Fibroblast of the aortic adventitia (primary cell): Measurements from ENCODE around the gene CACNA2D1. TPM values are rescaled to one million over a fixed set of nuclear protein-coding genes. Genes with fewer than 3 reads are reported as not detected.

Experiments used
- DNase-seq: peaks from one replicate; pipeline ENCODE4 v3.0.0-alpha.2; 2010; ENCODE audit warnings: low read depth
- H3K4me3 ChIP-seq: 2 replicates; pipeline ENCODE4 v1.5.1; 2011; ENCODE audit warnings: low read depth, mild to moderate bottlenecking, control low read depth, low read length, moderate library complexity
- CTCF ChIP-seq: IDR thresholded peaks from 2 replicates; pipeline ENCODE4 v1.5.1; 2011; ENCODE audit warnings: mild to moderate bottlenecking, low read length, control low read depth, inconsistent platforms; ENCODE audit not compliant: insufficient read depth
- total RNA-seq: library from RNA; depleted of rRNA; stranded (reverse); fragments of >200 nt; gene quantifications from 2 replicates; pipeline ENCODE4 v1.2.3, GENCODE V29; 2012; ENCODE audit warnings: low replicate concordance

Gene CACNA2D1
- total RNA-seq, 1 donor = 90.5 TPM

DNA sequence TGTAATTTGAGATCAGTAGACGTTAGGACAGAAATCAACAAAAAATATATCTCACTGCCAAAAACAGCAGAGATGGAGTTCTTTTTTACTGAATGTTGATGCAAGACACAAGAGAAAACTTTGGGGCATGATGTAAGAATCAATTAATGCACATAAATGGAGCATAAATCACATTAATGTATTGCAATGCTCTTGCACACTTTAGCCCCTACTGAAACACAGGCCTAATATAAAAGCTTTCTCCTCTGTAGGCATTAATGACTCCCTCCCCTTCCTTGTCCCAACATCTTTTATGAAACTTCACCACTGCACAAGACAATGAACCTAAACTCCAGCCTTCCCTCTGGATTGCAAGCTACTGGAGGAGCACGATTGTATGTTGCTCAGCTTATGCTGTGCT lies 58.8 kb downstream of the CACNA2D1 start:
- H3K4me3 ChIP-seq = no peak overlapping the region
- no peak for DNase-seq
- TF ChIP-seq CTCF = no peak

DNA sequence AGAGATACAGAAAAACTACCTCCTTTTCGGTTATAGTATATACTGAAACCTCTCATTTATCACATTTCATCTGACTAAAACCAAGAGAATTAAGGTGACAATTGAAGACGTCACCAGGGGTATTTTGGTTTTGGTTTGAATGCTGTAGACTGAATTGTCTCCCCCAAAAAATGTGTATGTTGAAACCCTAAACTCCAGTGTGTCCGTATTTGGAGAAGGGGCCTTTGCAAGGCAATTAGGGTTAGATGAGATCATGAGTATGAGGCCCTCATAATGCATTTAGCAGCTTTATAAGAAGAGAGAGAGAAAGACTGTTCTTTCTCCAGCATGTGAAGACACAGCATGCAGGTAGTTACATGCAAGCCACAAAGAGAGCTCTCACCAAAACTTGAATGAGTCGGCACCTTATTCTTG lies 59.5 kb downstream of the CACNA2D1 start:
- no peak for DNase-seq
- no peak for TF ChIP-seq CTCF
- no peak overlapping the region for H3K4me3 ChIP-seq

DNA sequence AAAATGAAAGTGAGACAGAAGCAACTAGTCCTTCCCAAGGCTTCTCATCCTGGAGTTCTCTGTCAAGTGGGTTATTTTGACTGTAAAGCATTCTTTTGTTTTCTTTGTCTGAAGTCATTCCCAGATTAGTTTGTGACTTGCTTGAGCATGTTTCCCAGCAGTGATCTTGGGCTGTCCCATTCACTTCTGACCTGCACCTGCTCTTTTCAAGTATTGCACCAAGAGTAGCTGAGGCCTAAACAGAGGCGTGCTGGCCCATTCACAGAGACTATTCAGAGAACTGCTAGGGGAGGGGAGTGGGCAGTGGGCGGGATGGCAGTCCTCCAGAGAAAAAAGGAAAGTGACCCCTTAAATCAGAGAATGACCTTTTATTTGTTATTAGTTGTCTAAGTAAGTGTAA lies 61.3 kb downstream of the CACNA2D1 start:
- TF ChIP-seq CTCF = no peak
- no peak for DNase-seq

GRCh38 chr7:82376739-82377138 lies 66.8 kb downstream of the CACNA2D1 start:
- DNase-seq = no peak
- no peak for TF ChIP-seq CTCF
- H3K4me3 ChIP-seq = no peak overlapping the region

More for the DNA sequence above, 61.3 kb downstream of the CACNA2D1 start:
- H3K4me3 ChIP-seq = no peak overlapping the region

GRCh38 chr7:82375713-82376112 lies 67.9 kb downstream of the CACNA2D1 start:
- TF ChIP-seq CTCF = no peak
- no peak overlapping the region for H3K4me3 ChIP-seq
- no peak for DNase-seq

DNA sequence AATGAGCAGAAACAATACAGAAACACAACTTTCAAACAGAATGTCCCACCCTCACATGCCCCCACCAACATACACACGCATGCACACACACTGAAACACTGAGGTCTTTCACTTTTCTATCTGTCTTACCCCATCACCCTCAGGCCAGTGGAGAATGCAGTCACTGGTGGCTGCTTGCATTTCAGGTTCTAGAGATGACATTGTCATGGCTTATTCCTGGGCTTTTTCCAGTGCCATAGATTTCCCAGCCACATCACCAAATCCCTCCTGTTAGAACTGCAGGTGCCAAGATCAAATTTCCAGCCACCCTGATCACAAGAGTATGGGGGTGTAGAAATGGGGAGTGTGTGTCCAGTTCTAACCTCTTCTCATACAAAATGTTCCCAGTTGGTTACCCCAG lies 68.4 kb downstream of the CACNA2D1 start:
- H3K4me3 ChIP-seq = no peak overlapping the region
- no peak for TF ChIP-seq CTCF
- no peak for DNase-seq

DNA sequence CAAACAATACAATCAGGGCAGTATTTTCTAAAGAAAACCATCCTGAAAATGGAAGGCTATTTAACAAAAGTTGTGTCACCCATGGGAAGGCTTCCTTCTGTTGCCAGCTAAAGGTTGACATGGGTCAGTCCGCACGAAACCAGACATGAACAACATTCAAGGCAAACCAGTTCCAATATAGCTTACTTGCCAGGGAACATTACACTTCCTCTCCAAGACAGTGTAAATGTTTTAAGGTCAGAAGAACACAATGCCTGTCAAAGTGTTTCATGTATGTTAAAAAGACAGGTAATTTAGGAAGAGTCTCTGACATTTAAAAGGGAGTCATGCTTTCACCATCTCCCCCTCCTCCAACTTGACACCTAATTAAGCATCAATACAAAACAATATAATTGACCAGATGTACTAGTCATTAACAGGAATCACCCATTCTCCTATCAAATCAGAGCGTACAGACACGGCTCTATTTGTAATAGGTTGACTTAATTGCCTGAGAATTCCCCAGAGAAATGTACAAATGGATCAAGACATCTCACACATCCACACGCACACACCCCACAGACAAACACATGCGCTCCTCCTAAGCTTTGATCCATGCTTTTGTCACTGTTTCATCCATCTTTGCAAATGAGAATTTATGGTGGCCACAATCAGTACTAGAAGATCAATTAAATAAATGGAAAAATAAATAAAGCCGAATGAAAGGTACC lies 69.5 kb downstream of the CACNA2D1 start:
- no peak for TF ChIP-seq CTCF
- DNase-seq = no peak
- H3K4me3 ChIP-seq = no peak overlapping the region
